GM13976 (cell line): ENCODE results near the gene CARD14.

Experiments used
- DNase-seq: peaks from one replicate; pipeline ENCODE4 v3.0.0; 2012; ENCODE audit warnings: low spot score
- in situ Hi-C: fragments of 300-500 bp; cut with MboI; formaldehyde crosslinking; loops from one replicate; pipeline ENCODE4 v1.12.0; 2022; ENCODE audit warnings: low sequenced_read_pairs, mixed read lengths, inconsistent platforms; ENCODE audit not compliant: unreplicated experiment
- TF ChIP-seq, protein P1 (sequence below): IDR thresholded peaks from 2 replicates; pipeline ENCODE4 v1.5.1; 2012; ENCODE audit warnings: borderline replicate concordance, mild to moderate bottlenecking; ENCODE audit not compliant: insufficient read depth; ENCODE audit errors: extremely low read depth, missing control alignments, control extremely low read depth

The CARD14 gene

DNA sequence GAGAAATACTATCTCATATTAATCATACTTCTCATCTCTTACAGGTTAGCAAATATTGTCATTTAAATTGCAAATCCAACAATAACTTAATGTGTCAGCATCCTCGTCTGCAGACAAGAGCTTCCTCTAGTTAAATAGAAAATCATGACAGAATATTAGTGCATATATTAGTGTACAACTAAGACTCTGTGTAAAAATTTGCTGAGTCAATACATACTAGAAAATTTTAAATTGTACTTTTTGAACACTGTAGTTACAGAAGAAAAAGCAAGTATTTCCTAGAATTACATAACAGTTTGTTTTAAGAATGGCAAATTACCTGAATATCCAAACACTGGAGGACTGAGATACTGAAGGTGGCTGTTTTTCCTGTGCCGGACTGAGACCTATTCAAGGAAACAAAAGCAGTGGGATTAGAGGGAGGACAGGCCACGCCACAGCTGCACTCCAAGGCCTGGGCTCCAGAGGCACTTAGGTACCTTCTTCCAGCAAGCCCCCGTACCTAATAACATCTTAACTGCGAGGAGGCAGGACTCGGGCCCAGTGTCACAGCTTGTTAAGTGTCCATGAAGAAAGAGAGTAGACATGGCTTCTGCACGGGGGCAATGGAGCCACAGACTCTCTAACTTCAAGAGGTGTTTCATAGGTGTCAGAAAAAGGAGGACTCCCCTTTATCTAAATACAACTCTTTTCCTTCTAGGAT is 28.2 kb upstream of the CARD14 start:
- DNase-seq, result no peak

DNA sequence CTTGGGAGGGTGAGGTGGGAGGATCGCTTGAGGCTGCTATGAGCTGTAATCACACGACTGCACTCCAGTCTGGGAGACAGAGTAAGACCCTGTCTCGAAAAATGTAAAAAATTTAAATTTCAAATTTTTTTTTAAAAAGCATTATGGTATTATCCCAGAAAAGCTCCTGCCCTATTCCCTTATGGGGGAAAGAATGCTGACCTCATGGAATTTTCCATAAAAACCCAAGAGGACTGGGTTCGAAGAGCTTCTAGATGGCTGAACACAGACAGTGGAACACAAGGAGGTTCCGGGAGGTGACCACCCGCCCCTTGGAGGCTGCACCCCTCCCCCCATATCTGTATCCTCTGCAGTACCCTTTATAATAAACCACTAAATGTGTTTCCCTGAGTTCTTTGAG is 26.9 kb upstream of the CARD14 start:
- DNase-seq, result no peak
- in situ Hi-C loops, result no loop called here
- TF ChIP-seq, protein P1, sequence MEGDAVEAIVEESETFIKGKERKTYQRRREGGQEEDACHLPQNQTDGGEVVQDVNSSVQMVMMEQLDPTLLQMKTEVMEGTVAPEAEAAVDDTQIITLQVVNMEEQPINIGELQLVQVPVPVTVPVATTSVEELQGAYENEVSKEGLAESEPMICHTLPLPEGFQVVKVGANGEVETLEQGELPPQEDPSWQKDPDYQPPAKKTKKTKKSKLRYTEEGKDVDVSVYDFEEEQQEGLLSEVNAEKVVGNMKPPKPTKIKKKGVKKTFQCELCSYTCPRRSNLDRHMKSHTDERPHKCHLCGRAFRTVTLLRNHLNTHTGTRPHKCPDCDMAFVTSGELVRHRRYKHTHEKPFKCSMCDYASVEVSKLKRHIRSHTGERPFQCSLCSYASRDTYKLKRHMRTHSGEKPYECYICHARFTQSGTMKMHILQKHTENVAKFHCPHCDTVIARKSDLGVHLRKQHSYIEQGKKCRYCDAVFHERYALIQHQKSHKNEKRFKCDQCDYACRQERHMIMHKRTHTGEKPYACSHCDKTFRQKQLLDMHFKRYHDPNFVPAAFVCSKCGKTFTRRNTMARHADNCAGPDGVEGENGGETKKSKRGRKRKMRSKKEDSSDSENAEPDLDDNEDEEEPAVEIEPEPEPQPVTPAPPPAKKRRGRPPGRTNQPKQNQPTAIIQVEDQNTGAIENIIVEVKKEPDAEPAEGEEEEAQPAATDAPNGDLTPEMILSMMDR, result no peak

More for the DNA sequence above, 28.2 kb upstream of the CARD14 start:
- in situ Hi-C loops, result no loop called here
- TF ChIP-seq, protein P1, result no peak

DNA sequence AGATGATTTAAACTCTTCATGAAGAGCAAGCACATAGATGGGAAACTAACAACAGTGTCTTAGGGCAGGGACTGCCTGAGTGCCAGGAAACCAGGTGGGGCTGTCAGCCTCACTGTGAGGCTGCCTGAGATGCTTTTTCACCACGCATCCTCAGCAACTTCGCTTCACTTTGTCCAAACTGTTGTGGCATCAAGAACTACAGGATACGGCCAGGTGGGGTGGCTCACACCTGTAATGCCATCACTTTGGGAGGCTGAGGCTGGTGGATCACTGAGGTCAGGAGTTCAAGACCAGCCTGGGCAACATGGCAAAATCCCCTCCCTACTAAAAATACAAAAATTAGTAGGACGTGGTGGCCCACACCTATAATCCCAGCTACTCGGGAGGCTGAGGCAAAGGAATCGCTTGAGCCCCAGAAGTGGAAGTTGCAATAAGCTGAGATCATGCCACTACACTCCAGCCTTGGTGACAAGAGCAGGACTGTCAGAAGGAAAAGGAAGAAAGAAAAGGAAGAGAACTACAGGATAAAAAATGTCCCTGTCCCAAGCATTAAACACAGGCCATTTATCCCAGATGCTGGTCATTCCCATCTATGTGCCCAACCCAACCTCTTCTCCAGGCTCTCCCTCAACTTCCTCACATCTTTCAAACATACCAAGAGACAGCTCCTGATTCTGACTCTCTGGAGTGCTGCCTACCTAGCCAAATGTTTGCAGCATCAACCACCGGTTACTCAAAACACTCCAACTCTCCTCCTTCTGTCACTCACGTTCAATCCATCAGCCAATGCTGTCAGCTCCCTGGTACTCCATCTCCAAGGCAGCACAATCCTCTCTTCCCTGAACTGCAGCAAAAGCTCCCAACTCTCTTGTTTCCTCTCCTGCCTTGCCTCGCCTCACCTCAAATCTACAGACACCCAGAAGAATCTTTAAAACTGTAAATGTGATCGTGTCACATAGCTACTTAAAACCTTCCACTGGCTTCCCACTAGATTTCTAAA is 24.5 kb upstream of the CARD14 start:
- in situ Hi-C loops, result no loop called here
- TF ChIP-seq, protein P1, result no peak
- DNase-seq, result no peak

DNA sequence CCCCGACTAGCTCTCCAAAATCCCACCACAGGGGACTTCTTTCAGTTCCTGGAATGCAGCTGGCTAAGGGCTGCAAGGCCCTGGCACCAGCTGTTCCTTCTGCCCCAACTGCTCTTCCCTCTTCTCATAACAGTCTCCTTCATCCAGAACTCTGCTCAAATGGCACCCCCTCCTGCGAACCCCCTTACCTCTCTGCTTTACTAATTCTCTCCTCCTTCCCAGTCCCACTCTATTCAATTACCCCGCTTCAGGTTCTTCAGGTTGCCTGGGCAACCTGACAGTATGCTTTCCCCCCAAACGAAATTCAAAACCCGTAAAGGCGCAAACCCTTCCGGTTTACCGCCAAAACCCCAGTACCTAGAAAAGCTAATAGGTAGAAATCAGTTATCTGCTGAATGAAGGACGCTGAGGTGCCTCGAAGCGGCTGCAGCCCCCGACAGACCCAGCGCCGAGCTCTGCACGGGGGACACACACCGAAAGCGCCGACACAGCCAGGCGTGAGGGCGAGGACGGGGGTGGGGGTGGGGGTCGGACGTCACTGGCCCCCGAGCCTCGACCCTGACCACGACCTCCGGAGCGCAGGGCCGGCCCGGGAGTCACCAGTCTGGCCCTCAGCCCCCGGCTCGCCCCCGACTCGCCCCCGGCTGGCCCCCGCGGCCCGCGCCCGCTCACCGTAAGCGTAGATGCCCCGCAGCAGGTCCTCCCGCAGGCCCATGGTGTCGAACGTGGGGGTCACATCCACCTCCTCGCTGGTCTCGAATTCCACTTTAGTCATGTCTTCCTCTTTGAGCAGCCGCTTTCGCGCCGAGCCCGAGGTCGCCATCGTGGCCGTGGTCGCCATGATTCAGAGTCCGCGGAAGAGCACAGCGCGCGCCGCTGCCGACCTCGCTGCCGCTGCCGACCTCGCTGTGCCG is 23.5 kb upstream of the CARD14 start:
- TF ChIP-seq, protein P1, result no peak
- in situ Hi-C loops, result no loop called here
- DNase-seq, result peak; percentile 61

DNA sequence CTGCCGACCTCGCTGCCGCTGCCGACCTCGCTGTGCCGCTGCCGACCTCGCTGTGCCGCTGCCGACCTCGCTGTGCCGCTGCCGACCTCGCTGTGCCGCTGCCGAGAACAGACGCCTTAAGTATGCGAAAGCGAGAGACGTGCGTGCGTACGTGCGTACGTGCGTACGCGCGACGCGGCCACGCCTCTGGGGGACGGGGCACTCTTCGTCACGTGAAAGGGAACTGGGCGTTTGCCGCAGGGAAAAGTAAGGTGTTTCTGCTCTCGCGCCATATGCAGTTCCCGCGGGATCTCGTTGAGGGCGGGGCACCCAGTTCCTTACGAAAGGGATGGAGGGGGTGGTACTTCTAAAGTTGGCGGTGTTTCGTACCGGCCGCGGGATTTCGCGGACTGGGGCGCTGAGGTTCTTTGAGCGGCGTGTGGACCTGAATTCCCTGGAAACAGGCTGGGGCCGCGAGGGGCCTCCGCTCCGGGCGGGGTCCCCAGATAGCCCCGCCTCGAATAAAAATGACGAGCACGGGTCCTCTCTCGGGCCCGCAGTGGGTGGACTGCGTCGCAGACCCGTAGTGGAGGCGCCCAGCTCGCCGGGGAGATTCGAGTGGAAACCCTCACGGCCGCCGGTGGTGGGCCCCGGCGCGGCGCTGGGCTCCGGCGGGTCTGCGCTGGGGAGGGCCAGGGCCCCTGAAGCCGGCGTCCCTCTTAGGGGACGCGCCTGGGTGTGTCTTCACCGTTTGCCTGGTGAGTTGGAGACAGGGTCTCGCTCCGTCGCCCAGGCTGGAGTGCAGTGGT is 22.6 kb upstream of the CARD14 start, which contains the start of gene EIF4A3:
TSS of gene EIF4A3 (minus strand) at position 94 of the 788 bp plus-strand sequence. CDS start 167 bp downstream, outside the sequence.
- TF ChIP-seq, protein P1, result peak; percentile 12
- in situ Hi-C loops, result no loop called here
- DNase-seq, result peak; percentile 99
